GM12873 (cell line): ENCODE data around the gene ARV1.

ENCODE experiments used
- TF ChIP-seq, protein P1 (sequence below): IDR thresholded peaks from 2 replicates; pipeline ENCODE4 v1.5.1; 2012; ENCODE audit warnings: low read depth, mild to moderate bottlenecking, moderate library complexity, low read length, control low read depth; ENCODE audit not compliant: insufficient read depth; ENCODE audit errors: missing control alignments

ARV1 gene

DNA sequence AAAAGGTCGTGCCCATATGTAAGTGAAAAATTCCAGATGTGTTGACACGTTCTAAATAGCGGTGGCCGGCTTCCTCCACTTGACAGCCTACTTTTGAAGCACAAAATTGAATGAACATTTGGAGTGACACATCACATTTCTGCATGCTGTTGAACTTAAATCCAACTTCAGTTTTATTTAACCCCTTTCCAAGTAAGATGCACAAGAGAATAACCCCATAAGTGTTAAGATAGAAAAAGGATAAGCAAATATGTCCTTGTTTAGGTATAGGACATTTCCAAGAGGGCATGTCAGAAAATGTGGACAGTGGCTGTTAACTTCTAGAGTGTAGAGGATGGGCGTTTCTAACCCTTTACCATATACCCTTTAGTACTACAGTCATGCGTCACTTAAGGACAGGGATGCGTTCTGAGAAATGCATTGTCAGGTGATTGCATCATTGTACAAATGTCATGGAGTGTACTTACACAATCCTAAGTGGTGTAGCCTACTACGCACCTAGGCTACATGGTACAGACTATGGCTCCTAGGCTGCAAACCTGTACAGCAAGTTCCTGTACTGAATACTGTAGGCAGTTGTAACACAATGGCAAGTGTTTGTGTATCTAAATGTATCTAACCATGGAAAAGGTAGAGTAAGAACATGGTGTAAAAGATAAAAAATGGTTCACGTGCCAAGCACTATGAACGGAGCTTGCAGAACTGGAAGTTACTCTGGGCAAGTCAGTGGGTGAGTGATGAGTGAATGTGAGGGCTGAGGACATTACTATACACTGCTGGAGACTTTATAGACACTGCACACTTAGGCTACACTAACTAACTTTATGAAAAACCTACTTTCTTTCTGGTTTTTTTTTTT, 70.5 kb downstream of the ARV1 start:
- TF ChIP-seq, protein P1, sequence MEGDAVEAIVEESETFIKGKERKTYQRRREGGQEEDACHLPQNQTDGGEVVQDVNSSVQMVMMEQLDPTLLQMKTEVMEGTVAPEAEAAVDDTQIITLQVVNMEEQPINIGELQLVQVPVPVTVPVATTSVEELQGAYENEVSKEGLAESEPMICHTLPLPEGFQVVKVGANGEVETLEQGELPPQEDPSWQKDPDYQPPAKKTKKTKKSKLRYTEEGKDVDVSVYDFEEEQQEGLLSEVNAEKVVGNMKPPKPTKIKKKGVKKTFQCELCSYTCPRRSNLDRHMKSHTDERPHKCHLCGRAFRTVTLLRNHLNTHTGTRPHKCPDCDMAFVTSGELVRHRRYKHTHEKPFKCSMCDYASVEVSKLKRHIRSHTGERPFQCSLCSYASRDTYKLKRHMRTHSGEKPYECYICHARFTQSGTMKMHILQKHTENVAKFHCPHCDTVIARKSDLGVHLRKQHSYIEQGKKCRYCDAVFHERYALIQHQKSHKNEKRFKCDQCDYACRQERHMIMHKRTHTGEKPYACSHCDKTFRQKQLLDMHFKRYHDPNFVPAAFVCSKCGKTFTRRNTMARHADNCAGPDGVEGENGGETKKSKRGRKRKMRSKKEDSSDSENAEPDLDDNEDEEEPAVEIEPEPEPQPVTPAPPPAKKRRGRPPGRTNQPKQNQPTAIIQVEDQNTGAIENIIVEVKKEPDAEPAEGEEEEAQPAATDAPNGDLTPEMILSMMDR = no peak
